Measurements from ENCODE around the gene CEP83.

CEP83 gene

DNA sequence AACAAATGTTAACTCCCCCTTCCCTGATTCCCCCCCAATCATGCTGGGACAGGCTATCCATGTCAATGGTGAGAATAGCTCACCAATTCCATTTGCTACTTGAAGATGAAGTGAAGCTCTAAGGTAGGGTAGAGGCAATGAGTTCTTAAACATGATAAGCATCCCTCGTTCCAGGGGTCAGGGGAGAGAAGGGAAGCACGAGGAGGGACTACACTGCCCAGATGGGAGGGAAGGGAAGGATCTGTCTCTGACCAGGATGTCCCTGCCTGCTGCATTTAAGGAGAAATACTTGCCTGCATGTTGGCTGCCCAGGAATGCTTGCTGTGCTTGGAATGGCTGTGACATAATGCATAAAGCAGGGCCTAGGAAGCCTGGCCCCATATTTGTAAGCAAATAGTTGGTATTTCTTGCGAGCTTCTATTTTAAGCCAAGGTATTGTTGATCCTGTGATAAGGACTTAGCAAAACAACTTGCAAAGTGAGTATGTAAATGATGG, 155.1 kb downstream of the CEP83 start:
- DNase-seq, result no peak
- peaks cover 59% of the 10 kb centered on the region for H3K36me3 Mint-ChIP-seq (ENCODE audit: low read depth)
- H3K27me3 Mint-ChIP-seq (ENCODE audit: low read depth, poor library complexity), result no peaks in the 10 kb centered on the region
- no peak for TF ChIP-seq CTCF (IDR thresholded peaks at IDR 0.05)
- peak overlapping the region; percentile 74 for H3K27ac Mint-ChIP-seq
- H3K4me3 Mint-ChIP-seq, result no peak overlapping the region
- no peaks in the 10 kb centered on the region for H3K9me3 Mint-ChIP-seq
- no peaks in the 10 kb centered on the region for H3K4me1 Mint-ChIP-seq

GRCh38 chr12:94304012-94304411, 155.7 kb downstream of the CEP83 start:
- Mint-ChIP-seq H3K27ac (no peak overlapping the region), H3K4me1 (no peaks in the 10 kb centered on the region), H3K4me3 (no peak overlapping the region), H3K27me3 (ENCODE audit: low read depth, poor library complexity) (no peaks in the 10 kb centered on the region), H3K36me3 (ENCODE audit: low read depth) (peaks cover 56% of the 10 kb centered on the region), H3K9me3 (no peaks in the 10 kb centered on the region)
- DNase-seq, result no peak
- no peak for TF ChIP-seq CTCF (IDR thresholded peaks at IDR 0.05)

- Mint-ChIP-seq H3K4me3 (no peak overlapping the region), H3K4me1 (no peaks in the 10 kb centered on the region), H3K27ac (peak overlapping the region; percentile 7), H3K27me3 (ENCODE audit: low read depth, poor library complexity) (no peaks in the 10 kb centered on the region), H3K36me3 (ENCODE audit: low read depth) (peaks cover 60% of the 10 kb centered on the region), H3K9me3 (no peaks in the 10 kb centered on the region)
- TF ChIP-seq CTCF (IDR thresholded peaks at IDR 0.05), result no peak
- DNase-seq, result no peak
Observed at GRCh38 chr12:94299846-94300245, 159.8 kb downstream of the CEP83 start.

GRCh38 chr12:94297876-94298505, 161.7 kb downstream of the CEP83 start:
- no peaks in the 10 kb centered on the region for H3K4me1 Mint-ChIP-seq
- DNase-seq, result no peak
- H3K4me3 Mint-ChIP-seq, result no peak overlapping the region
- H3K36me3 Mint-ChIP-seq (ENCODE audit: low read depth), result peaks cover 58% of the 10 kb centered on the region
- H3K9me3 Mint-ChIP-seq, result no peaks in the 10 kb centered on the region
- TF ChIP-seq CTCF (IDR thresholded peaks at IDR 0.05), result no peak
- no peak overlapping the region for H3K27ac Mint-ChIP-seq
- H3K27me3 Mint-ChIP-seq (ENCODE audit: low read depth, poor library complexity), result no peaks in the 10 kb centered on the region

GRCh38 chr12:94297096-94297699, 162.5 kb downstream of the CEP83 start:
- H3K27me3 Mint-ChIP-seq (ENCODE audit: low read depth, poor library complexity), result no peaks in the 10 kb centered on the region
- peak overlapping the region; percentile 10 for H3K27ac Mint-ChIP-seq

More at GRCh38 chr12:94297096-94297699, 162.5 kb downstream of the CEP83 start:
- DNase-seq, result no peak
- H3K36me3 Mint-ChIP-seq (ENCODE audit: low read depth), result peaks cover 59% of the 10 kb centered on the region
- no peak for TF ChIP-seq CTCF (IDR thresholded peaks at IDR 0.05)
- H3K9me3 Mint-ChIP-seq, result no peaks in the 10 kb centered on the region
- no peak overlapping the region for H3K4me3 Mint-ChIP-seq
- no peaks in the 10 kb centered on the region for H3K4me1 Mint-ChIP-seq
